Spleen (tissue), 11 donors: Measurements from ENCODE around the gene SHLD3. TPM values are rescaled to one million over a fixed set of nuclear protein-coding genes. Genes with fewer than 3 reads are reported as not detected.

Experiments
- polyA plus RNA-seq, 3 donors: library from polyadenylated mRNA; stranded (reverse); fragments of 200-250 nt; gene quantifications; one replicate each; pipeline ENCODE4 v1.2.1, GENCODE V29; 2013
- small RNA-seq, 4 donors: library from RNA; depleted of rRNA; stranded (forward); fragments of <200 nt; gene quantifications; one replicate each; pipeline ENCODE3, GENCODE V24; 2016
- total RNA-seq, 7 donors: library from RNA; depleted of rRNA in 3 of 7; stranded (reverse); fragments of >200 nt in 3 of 7; fragmentation: NEBNext Ultra II Directional in 4 of 7; extraction: Animal tissue kit (Norgen Biotek cat#: 25700) in 4 of 7; gene quantifications; one replicate each; pipeline versions ENCODE4 v1.1.0 to v1.2.1, GENCODE V29; 2016 to 2021
- donor health status: healthy with polysubstance abuse.
- donor health status: DM: no; HTN: no; CAD: no; lungs with moderate emphysema.
- donor health status: DM: no; HTN: no; CAD: no.
- donor health status: Bipolar disorder and iron deficiency.
- donor health status: healthy.
- donor health status: DM: no; HTN: no; CAD: no.
- donor health status: DM: yes; HTN: yes; CAD: no.

The SHLD3 gene
- total and polyA plus RNA-seq, 10 donors, result 2.3 to 5.6 (median 3.9) TPM

Small RNAs within 50 kb of the gene (small RNA-seq; reads per million reads assigned to genes)
- gene RNU6-540P, result 0 reads per million in 4 donors

Other genes starting within 250 kb of the SHLD3 start
- gene ADAMTS6, start 143.1 kb upstream of the SHLD3 start, total RNA-seq, result 10 to 100 TPM in 2 of 7 donors, 1 to 10 TPM in 5; 5.4 to 16.4 (median 8.7) TPM
- gene ADAMTS6, start 143.1 kb upstream of the SHLD3 start, polyA plus RNA-seq, result 1 to 10 TPM; 1.1 to 2.6 (median 2.4) TPM
- 10 to 100 TPM in 5 of 7 donors, 1 to 10 TPM in 2; 8.3 to 16.9 (median 10.5) TPM for gene CENPK, start 61.9 kb upstream of the SHLD3 start, total RNA-seq
- gene CENPK, start 61.9 kb upstream of the SHLD3 start, polyA plus RNA-seq, result 1 to 10 TPM; 7.6 to 9.0 (median 7.7) TPM
- gene PPWD1, start 61.7 kb upstream of the SHLD3 start, total RNA-seq, result 100 to 1,000 TPM in 1 of 7 donors, 10 to 100 TPM in 6; 41.0 to 108 (median 57.1) TPM
- 10 to 100 TPM; 27.6 to 61.8 (median 37.8) TPM for gene PPWD1, start 61.7 kb upstream of the SHLD3 start, polyA plus RNA-seq
- gene TRIM23, start 694 bp upstream of the SHLD3 start, total RNA-seq, result 10 to 100 TPM; 13.1 to 24.2 (median 20.2) TPM
- gene TRIM23, start 694 bp upstream of the SHLD3 start, polyA plus RNA-seq, result 1 to 10 TPM; 3.3 to 3.6 (median 3.5) TPM
- 10 to 100 TPM; 17.7 to 35.7 (median 20.4) TPM for gene TRAPPC13, start within 50 bp of the SHLD3 start, total RNA-seq
- gene TRAPPC13, start within 50 bp of the SHLD3 start, polyA plus RNA-seq, result 10 to 100 TPM; 14.1 to 19.0 (median 17.9) TPM
- 10 to 100 TPM; 10.3 to 16.3 (median 14.4) TPM for gene SGTB, start 97.1 kb downstream of the SHLD3 start, total RNA-seq
- gene SGTB, start 97.1 kb downstream of the SHLD3 start, polyA plus RNA-seq, result 1 to 10 TPM; 2.0 to 3.4 (median 2.7) TPM
- 10 to 100 TPM in 4 of 7 donors, 1 to 10 TPM in 3; 7.4 to 24.8 (median 12.1) TPM for gene NLN, start 97.2 kb downstream of the SHLD3 start, total RNA-seq
- gene NLN, start 97.2 kb downstream of the SHLD3 start, polyA plus RNA-seq, result 1 to 10 TPM; 1.3 to 3.6 (median 2.5) TPM